Vagina (tissue), 2 donors: ENCODE data around the gene ITSN1. TPM values are rescaled to one million over a fixed set of nuclear protein-coding genes. Genes with fewer than 3 reads are reported as not detected.

Source experiments
- DNase-seq, 2 donors: peaks; one replicate each; pipeline ENCODE4 v3.0.0-alpha.2; 2017; ENCODE audit errors: extremely low spot score in 2 of 2
- H3K27ac ChIP-seq: fragments of 200-600 bp; sonication (generic); one replicate; pipeline ENCODE4 v1.5.1; 2019
- H3K27me3 ChIP-seq: fragments of 200-600 bp; sonication (generic); one replicate; pipeline ENCODE4 v1.5.1; 2019
- H3K36me3 ChIP-seq, 2 donors: fragments of 200-600 bp; sonication (generic); one replicate each; pipeline ENCODE4 v1.5.1; 2017 to 2019
- H3K4me1 ChIP-seq: fragments of 200-600 bp; sonication (generic); one replicate; pipeline ENCODE4 v1.5.1; 2019
- H3K4me3 ChIP-seq, 2 donors: fragments of 200-600 bp; sonication (generic); 1 replicate in 1 of 2; 2 replicates in 1 of 2; pipeline ENCODE4 v1.5.1; 2016 to 2019
- H3K9me3 ChIP-seq: fragments of 200-600 bp; sonication (generic); one replicate; pipeline ENCODE4 v1.5.1; 2019
- CTCF ChIP-seq, 3 experiments: fragments of 450-650 bp in 2 of 3; fragments of 200-600 bp in 1 of 3; sonication (generic) in 1 of 3; IDR thresholded peaks; one replicate each; pipeline ENCODE4 v1.5.1; 2017 to 2019; ENCODE audit warnings: antibody characterized with exemption in 3 of 3, mild to moderate bottlenecking in 2 of 3, moderate library complexity in 2 of 3
- POLR2A ChIP-seq, 2 donors: fragments of 450-650 bp; IDR thresholded peaks; one replicate each; pipeline ENCODE4 v1.6.1; 2017; ENCODE audit warnings: antibody characterized with exemption in 2 of 2, mild to moderate bottlenecking in 2 of 2, moderate library complexity in 2 of 2
- POLR2AphosphoS5 ChIP-seq, 2 donors: sonication (generic); formaldehyde crosslinking; IDR thresholded peaks; one replicate each; pipeline ENCODE4 v1.9.0; 2017; ENCODE audit warnings: antibody characterized with exemption in 2 of 2, mild to moderate bottlenecking in 2 of 2, low read depth in 1 of 2; ENCODE audit not compliant: insufficient read depth in 1 of 2
- intact Hi-C: fragments of 100-400 bp; cut with DNase I; formaldehyde crosslinking; loops from one replicate; pipeline ENCODE4 v1.15.1; 2023
- total RNA-seq: library from RNA; depleted of rRNA; stranded (reverse); fragments of >200 nt; gene quantifications from one replicate; pipeline ENCODE4 v1.2.3, GENCODE V29; 2016

ITSN1 gene
- total RNA-seq, 1 donor from 2014 or later: 46.9 TPM

- no peak overlapping the region for H3K27ac ChIP-seq
- H3K4me3 ChIP-seq: no peak overlapping the region
- H3K36me3 ChIP-seq: no peaks in the 10 kb centered on the region
- DNase-seq: no peak
- H3K27me3 ChIP-seq: no peaks in the 10 kb centered on the region
- H3K4me1 ChIP-seq: peaks cover 22% of the 10 kb centered on the region
- intact Hi-C loops: no loop called here
- TF ChIP-seq POLR2A (IDR thresholded peaks at IDR 0.05) (no peak), POLR2AphosphoS5 (IDR thresholded peaks at IDR 0.05; ENCODE audit: insufficient read depth in 1 of 2, low read depth in 1 of 2) (no peak), CTCF (IDR thresholded peaks at IDR 0.05) (no peak)
- no peaks in the 10 kb centered on the region for H3K9me3 ChIP-seq
These were observed 56.0 kb downstream of the ITSN1 start for GRCh38 chr21:33698087-33698860.

- intact Hi-C loops: no loop called here
- no peaks in the 10 kb centered on the region for H3K27me3 ChIP-seq
These were observed 57.0 kb downstream of the ITSN1 start for GRCh38 chr21:33699277-33699676.

GRCh38 chr21:33700491-33700890, 58.2 kb downstream of the ITSN1 start:
- no peak overlapping the region for H3K4me3 ChIP-seq
- intact Hi-C loops: no loop called here

More at GRCh38 chr21:33699277-33699676, 57.0 kb downstream of the ITSN1 start:
- no peaks in the 10 kb centered on the region for H3K9me3 ChIP-seq
- H3K4me1 ChIP-seq: peaks cover 22% of the 10 kb centered on the region
- H3K4me3 ChIP-seq: no peak overlapping the region
- no peak for DNase-seq
- TF ChIP-seq POLR2A (IDR thresholded peaks at IDR 0.05) (no peak), POLR2AphosphoS5 (IDR thresholded peaks at IDR 0.05; ENCODE audit: insufficient read depth in 1 of 2, low read depth in 1 of 2) (no peak), CTCF (IDR thresholded peaks at IDR 0.05) (no peak)
- no peak overlapping the region for H3K27ac ChIP-seq
- no peaks in the 10 kb centered on the region for H3K36me3 ChIP-seq

GRCh38 chr21:33703750-33704606, 61.7 kb downstream of the ITSN1 start:
- Histone ChIP-seq H3K4me3 (no peak overlapping the region), H3K27me3 (no peaks in the 10 kb centered on the region), H3K9me3 (peaks cover 5% of the 10 kb centered on the region), H3K4me1 (no peaks in the 10 kb centered on the region), H3K27ac (no peak overlapping the region), H3K36me3 (peaks cover 0 to 3% of the 10 kb centered on the region in 2 donors)
- TF ChIP-seq POLR2A (IDR thresholded peaks at IDR 0.05) (no peak), POLR2AphosphoS5 (IDR thresholded peaks at IDR 0.05; ENCODE audit: insufficient read depth in 1 of 2, low read depth in 1 of 2) (no peak), CTCF (IDR thresholded peaks at IDR 0.05) (no peak)
- intact Hi-C loops: no loop called here
- DNase-seq: no peak

More at GRCh38 chr21:33700491-33700890, 58.2 kb downstream of the ITSN1 start:
- no peak for TF ChIP-seq POLR2AphosphoS5 (IDR thresholded peaks at IDR 0.05; ENCODE audit: insufficient read depth in 1 of 2, low read depth in 1 of 2)
- no peak for TF ChIP-seq CTCF (IDR thresholded peaks at IDR 0.05)
- TF ChIP-seq POLR2A (IDR thresholded peaks at IDR 0.05): no peak
- no peak for DNase-seq
- Histone ChIP-seq H3K9me3 (no peaks in the 10 kb centered on the region), H3K36me3 (no peaks in the 10 kb centered on the region), H3K27me3 (no peaks in the 10 kb centered on the region), H3K27ac (no peak overlapping the region), H3K4me1 (peaks cover 22% of the 10 kb centered on the region)
